Left ventricle myocardium inferior (tissue), 1 donor: ENCODE results near the gene RPL39. TPM values are rescaled to one million over a fixed set of nuclear protein-coding genes. Genes with fewer than 3 reads are reported as not detected.
"Not testable (repeated sequence)": the region's sequence is repeated elsewhere in the genome, so short reads cannot be mapped to it uniquely, and the experiment has no call there.

ENCODE experiments used
- DNase-seq: peaks from one replicate; pipeline ENCODE4 v3.0.0-alpha.2; 2020
- H3K27ac ChIP-seq: fragments of 200-600 bp; replicated peaks from 2 replicates; pipeline ENCODE4 v1.8.0; 2021
- H3K27me3 ChIP-seq: fragments of 200-600 bp; 2 replicates; pipeline ENCODE4 v1.8.0; 2021; ENCODE audit warnings: low read depth
- H3K36me3 ChIP-seq: fragments of 200-600 bp; 2 replicates; pipeline ENCODE4 v1.8.0; 2021
- H3K4me1 ChIP-seq: fragments of 200-600 bp; 2 replicates; pipeline ENCODE4 v1.8.0; 2021
- H3K4me3 ChIP-seq: fragments of 200-600 bp; 2 replicates; pipeline ENCODE4 v1.8.0; 2021; ENCODE audit warnings: mild to moderate bottlenecking, moderate library complexity
- H3K9me3 ChIP-seq: fragments of 200-600 bp; replicated peaks from 2 replicates; pipeline ENCODE4 v1.8.0; 2021
- intact Hi-C: fragments of 100-400 bp; cut with micrococcal nuclease; formaldehyde crosslinking; loops from one replicate; pipeline ENCODE4 v1.11.0; 2022
- long read RNA-seq: library from polyadenylated mRNA; unstranded; transcript quantifications from one replicate; pipeline ENCODE4 v2.0.0, GENCODE V29; 2021
- total RNA-seq: library from RNA; stranded (reverse); fragmentation: NEBNext Ultra II Directional; extraction: Animal tissue kit (Norgen Biotek cat#: 25700); gene quantifications from one replicate; pipeline ENCODE4 v1.2.1, GENCODE V29; 2021
- TF ChIP-seq, protein P1 (sequence below): fragments of 200-600 bp; IDR thresholded peaks from 2 replicates; pipeline ENCODE4 v1.8.0; 2021; ENCODE audit warnings: antibody characterized with exemption, mild to moderate bottlenecking, borderline replicate concordance
- donor health status: DM: no; HTN: yes; CAD: no; lungs with severe emphysema.

Gene RPL39
- 1,056 TPM for total RNA-seq
- long read RNA-seq, transcript RPL39-201 (3 exons, 401 nt), result major isoform, 194 of 194 reads
- long read RNA-seq, partial matches to known transcripts, result 0 of 194 reads
- long read RNA-seq, other reads (novel, unspliced or antisense), result 0 of 194 reads

DNA sequence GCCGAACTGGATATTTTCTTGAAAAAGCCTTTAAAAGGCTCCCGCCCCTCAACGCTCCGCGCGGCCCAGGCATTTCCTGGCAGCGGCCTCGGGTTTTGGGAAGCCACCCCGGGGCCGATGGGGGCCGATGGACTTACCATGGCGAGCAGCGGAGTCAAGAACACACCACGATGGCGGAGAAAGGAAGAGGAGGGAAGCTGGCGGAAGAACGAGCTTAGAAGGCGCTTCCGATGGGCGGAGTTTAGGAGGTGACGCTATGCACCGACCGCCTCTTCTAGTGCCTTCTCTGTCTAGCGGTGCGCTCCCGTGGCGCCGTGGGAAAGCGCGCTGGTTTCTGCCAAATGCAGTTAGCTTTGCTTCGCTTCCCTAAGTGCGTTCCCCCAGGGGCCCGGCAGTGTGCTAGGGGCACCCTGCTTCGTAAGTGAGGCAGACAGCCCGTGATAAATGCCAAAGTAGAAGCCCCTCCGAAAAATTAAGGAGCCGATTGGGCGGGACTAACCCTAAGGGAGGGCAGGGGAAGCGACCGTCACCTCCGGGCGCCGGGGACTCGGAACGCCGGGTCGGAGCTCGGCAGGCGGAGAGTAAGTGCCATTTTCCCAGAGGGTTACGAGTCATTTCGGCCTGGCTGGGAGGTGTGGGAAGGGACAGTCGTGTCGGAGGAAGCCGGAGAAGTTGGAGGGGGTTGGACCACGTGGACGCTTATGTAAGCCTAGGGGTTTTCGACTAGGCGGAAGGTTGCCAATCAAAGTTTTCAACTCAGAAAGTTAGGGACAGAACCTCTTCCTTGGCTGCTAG is at the start of gene RPL39:
Gene RPL39 (minus strand): TSS at position 194 of the 795 bp plus-strand sequence. CDS start 54 bp downstream, at position 140.
- Histone ChIP-seq H3K36me3 (peaks cover 12% of the 10 kb centered on the region), H3K27ac (peak within 1 kb of the TSS; percentile 98), H3K4me3 (peak within 1 kb of the TSS; percentile 70), H3K4me1 (peaks cover 51% of the 10 kb centered on the region), H3K27me3 (no peaks in the 10 kb centered on the region), H3K9me3 (no peaks in the 10 kb centered on the region)
- DNase-seq, result peak; percentile 84
- intact Hi-C loops, result no loop called here
- TF ChIP-seq, protein P1, sequence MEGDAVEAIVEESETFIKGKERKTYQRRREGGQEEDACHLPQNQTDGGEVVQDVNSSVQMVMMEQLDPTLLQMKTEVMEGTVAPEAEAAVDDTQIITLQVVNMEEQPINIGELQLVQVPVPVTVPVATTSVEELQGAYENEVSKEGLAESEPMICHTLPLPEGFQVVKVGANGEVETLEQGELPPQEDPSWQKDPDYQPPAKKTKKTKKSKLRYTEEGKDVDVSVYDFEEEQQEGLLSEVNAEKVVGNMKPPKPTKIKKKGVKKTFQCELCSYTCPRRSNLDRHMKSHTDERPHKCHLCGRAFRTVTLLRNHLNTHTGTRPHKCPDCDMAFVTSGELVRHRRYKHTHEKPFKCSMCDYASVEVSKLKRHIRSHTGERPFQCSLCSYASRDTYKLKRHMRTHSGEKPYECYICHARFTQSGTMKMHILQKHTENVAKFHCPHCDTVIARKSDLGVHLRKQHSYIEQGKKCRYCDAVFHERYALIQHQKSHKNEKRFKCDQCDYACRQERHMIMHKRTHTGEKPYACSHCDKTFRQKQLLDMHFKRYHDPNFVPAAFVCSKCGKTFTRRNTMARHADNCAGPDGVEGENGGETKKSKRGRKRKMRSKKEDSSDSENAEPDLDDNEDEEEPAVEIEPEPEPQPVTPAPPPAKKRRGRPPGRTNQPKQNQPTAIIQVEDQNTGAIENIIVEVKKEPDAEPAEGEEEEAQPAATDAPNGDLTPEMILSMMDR, result no peak

DNA sequence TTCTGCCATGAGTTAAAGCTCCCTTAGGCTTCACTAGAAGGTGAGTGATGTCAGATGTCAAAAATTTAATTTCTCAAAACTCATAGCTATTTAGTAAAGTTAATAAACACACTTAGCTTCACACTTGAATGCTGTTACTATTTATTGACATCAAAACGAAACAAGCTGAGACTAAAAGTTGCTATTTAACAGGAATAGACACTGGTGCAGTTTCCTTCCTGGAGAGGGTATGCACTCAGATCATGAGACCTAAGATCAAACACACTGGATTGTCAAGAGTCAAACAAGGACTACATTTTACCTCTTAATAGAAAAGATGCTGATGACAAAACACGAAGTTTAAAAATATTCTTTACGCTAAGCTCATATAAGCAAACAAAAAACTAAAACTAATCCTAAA is 42.5 kb upstream of the RPL39 start:
- Histone ChIP-seq H3K4me3 (no peak overlapping the region), H3K9me3 (no peaks in the 10 kb centered on the region), H3K27ac (no peak overlapping the region), H3K4me1 (no peaks in the 10 kb centered on the region), H3K36me3 (peaks cover 56% of the 10 kb centered on the region), H3K27me3 (no peaks in the 10 kb centered on the region)
- no peak for DNase-seq
- TF ChIP-seq, protein P1, result no peak
- intact Hi-C loops, result no loop called here

DNA sequence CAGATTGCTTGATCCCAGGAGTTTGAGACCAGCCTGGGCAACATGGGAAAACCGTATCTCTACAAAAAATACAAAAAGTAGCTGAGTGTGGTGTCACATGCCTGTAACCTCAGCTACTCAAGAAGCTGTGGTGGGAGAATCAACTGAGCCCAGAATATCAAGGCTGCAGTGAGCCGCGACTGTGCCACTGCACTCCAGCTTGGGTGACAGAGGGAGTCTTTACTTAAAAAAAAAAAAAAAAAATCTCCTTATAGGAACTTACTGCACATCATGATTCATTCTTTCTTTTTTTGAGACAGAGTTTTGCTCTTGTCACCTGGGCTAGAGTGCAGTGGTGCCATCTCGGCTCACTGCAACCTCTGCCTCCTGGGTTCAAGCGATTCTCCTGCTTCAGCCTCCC is 37.0 kb upstream of the RPL39 start:
- no peaks in the 10 kb centered on the region for H3K4me1 ChIP-seq

GRCh38 chrX:119826399-119826959 is 35.0 kb upstream of the RPL39 start:
- Histone ChIP-seq H3K9me3 (no peaks in the 10 kb centered on the region), H3K27me3 (no peaks in the 10 kb centered on the region)
- intact Hi-C loops, result no loop called here

More for the DNA sequence above, 37.0 kb upstream of the RPL39 start:
- H3K4me3 ChIP-seq, result no peak overlapping the region
- H3K27ac ChIP-seq, result no peak overlapping the region
- DNase-seq, result no peak
- no peaks in the 10 kb centered on the region for H3K9me3 ChIP-seq
- TF ChIP-seq, protein P1, result no peak
- intact Hi-C loops, result no loop called here
- H3K27me3 ChIP-seq, result no peaks in the 10 kb centered on the region
- peaks cover 18% of the 10 kb centered on the region for H3K36me3 ChIP-seq

GRCh38 chrX:119824221-119824620 is 32.8 kb upstream of the RPL39 start:
- H3K27me3 ChIP-seq, intact Hi-C loops, H3K4me1 ChIP-seq, H3K4me3 ChIP-seq, DNase-seq, H3K9me3 ChIP-seq, H3K36me3 ChIP-seq, H3K27ac ChIP-seq: not testable (repeated sequence)

More at GRCh38 chrX:119826399-119826959, 35.0 kb upstream of the RPL39 start:
- DNase-seq, result no peak
- no peaks in the 10 kb centered on the region for H3K4me1 ChIP-seq
- peaks cover 7% of the 10 kb centered on the region for H3K36me3 ChIP-seq
- H3K27ac ChIP-seq, result no peak overlapping the region
- no peak overlapping the region for H3K4me3 ChIP-seq
- TF ChIP-seq, protein P1, result no peak

DNA sequence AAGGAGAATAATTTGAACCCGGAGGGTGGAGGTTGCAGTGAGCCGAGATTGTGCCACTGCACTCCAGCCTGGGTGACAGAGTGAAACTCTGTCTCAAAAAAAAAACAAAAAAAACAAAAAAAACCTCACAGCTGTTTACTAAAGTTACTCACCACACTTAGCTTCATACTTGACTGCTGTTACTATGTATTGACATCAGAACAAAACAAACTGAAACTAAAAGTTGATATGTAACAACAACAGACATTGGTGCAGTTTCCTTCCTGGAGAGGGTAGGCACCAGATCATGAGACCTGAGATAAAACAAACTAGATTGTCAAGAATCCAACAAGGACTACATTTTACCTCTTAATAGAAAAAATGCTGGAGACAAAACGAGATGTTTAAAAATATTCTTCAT is 30.3 kb upstream of the RPL39 start:
- DNase-seq, H3K4me3 ChIP-seq, H3K27ac ChIP-seq, H3K9me3 ChIP-seq, H3K27me3 ChIP-seq, H3K36me3 ChIP-seq, H3K4me1 ChIP-seq, intact Hi-C loops: not testable (repeated sequence)
